ENCODE data around the gene PRKX. TPM values are rescaled to one million over a fixed set of nuclear protein-coding genes. Genes with fewer than 3 reads are reported as not detected.

PRKX gene
- total and polyA plus RNA-seq, 2 of the 4 experiments (the other 2 are of a cell fraction): 7.2 to 14.9 TPM

GRCh38 chrX:3728454-3728853, 15.0 kb upstream of the PRKX start:
- Histone ChIP-seq H2AK5ac (ENCODE audit: low read depth, low read length) (no peak overlapping the region), H4K5ac (ENCODE audit: low read depth, low read length) (no peak overlapping the region), H4K20me1 (ENCODE audit: insufficient read depth, low read length) (no peaks in the 10 kb centered on the region), H3K36me3 (ENCODE audit: control insufficient read depth, insufficient read depth, low read length) (no peaks in the 10 kb centered on the region), H4K8ac (ENCODE audit: low read depth in 2 of 2, low read length in 2 of 2) (no peak overlapping the region), H4K91ac (ENCODE audit: insufficient read depth, low read depth, low read length) (no peak overlapping the region), H2BK20ac (ENCODE audit: low read depth, low read length) (no peak overlapping the region), H3K27me3 (ENCODE audit: control insufficient read depth, insufficient read depth, low read length) (no peaks in the 10 kb centered on the region), H3K4ac (ENCODE audit: low read depth, low read length) (no peak overlapping the region), H3K9me3 (ENCODE audit: control insufficient read depth, insufficient read depth, low read length) (peaks cover 2% of the 10 kb centered on the region; the same call in 1 of the 2 replicates), H3K9ac (ENCODE audit: low read depth, low read length) (no peak overlapping the region), H2BK15ac (ENCODE audit: low read depth, low read length) (no peak overlapping the region), H3K27ac (ENCODE audit: insufficient read depth, low read length) (peak overlapping the region; percentile 80; the same call in 1 of the 2 replicates), H2BK120ac (ENCODE audit: low read depth, low read length) (no peak overlapping the region), H3K4me3 (ENCODE audit: insufficient read depth, low read depth, low read length) (no peak overlapping the region), H2BK5ac (ENCODE audit: low read depth, low read length, poor library complexity, severe bottlenecking) (peak overlapping the region; percentile 74), H3K9me1 (ENCODE audit: insufficient read depth, low read length) (no peaks in the 10 kb centered on the region), H3K56ac (ENCODE audit: extremely low read depth, insufficient read depth, low read length) (no peak overlapping the region), H3K14ac (replicated peaks; ENCODE audit: low read depth, low read length) (no peak overlapping the region), H3K79me1 (ENCODE audit: low read depth in 1 of 2, low read length in 2 of 2) (no peaks in the 10 kb centered on the region), H2AFZ (replicated peaks; ENCODE audit: low read length, poor library complexity) (peak overlapping the region; percentile 39), H3K23ac (ENCODE audit: low read depth, low read length) (no peak overlapping the region), H3K4me2 (ENCODE audit: low read depth, low read length) (peak overlapping the region; percentile 63; the same call in 1 of the 2 replicates), H3K4me1 (ENCODE audit: control insufficient read depth, insufficient read depth, low read length) (0 out of 2 replicates have a peak, but pooled peaks cover 3% of the 10 kb centered on the region), H2AK9ac (replicated peaks; ENCODE audit: low read depth, low read length, poor library complexity) (no peak overlapping the region), H3K18ac (ENCODE audit: low read depth, low read length) (no peak overlapping the region)
- CTCF ChIA-PET: no interaction called here
- intact Hi-C loops (cut with micrococcal nuclease): no loop called here
- WGBS, 2 experiments (ENCODE audit: extremely low coverage in 2 of 2, insufficient read length in 1 of 2): 27% methylated on average over 6 of the region's 9 CpGs; no CpG with 5 or more reads in 1 of the 2 experiments
- DNase-seq (peak; percentile 85), ATAC-seq (ENCODE audit: low read depth) (peak; percentile 93)
- dilution Hi-C loops (cut with HindIII; ENCODE audit: low sequenced_read_pairs, unreplicated experiment): no loop called here
- no TSS peak for BruUV-seq (replicated peaks)
- TF ChIP-seq MXI1 (IDR thresholded peaks at IDR 0.05; ENCODE audit: borderline replicate concordance, low read depth, low read length) (no peak), BHLHE40 (IDR thresholded peaks at IDR 0.05; ENCODE audit: low read depth, low read length) (peak; percentile 49; the same call in 1 of the 2 replicates), FOS (IDR thresholded peaks at IDR 0.05; ENCODE audit: low read depth, low read length) (0 out of 2 replicates have a peak, but pooled peaks have one; percentile 3), CTCF (conservative IDR thresholded peaks at IDR 0.05; ENCODE audit: low read depth, low read length) (no peak), CHD1 (IDR thresholded peaks at IDR 0.05; ENCODE audit: low read depth, low read length) (no peak), SMC3 (IDR thresholded peaks at IDR 0.05; ENCODE audit: low read depth, low read length) (no peak), MAFK (IDR thresholded peaks at IDR 0.05; ENCODE audit: low read depth, low read length) (no peak)
- in situ Hi-C loops (cut with MboI; ENCODE audit: low sequenced_read_pairs): no loop called here
- POLR2A ChIA-PET (ENCODE audit: unreplicated experiment): no interaction called here
